Adrenal gland (tissue), 12 donors: ENCODE results near the gene IQSEC3. TPM values are rescaled to one million over a fixed set of nuclear protein-coding genes. Genes with fewer than 3 reads are reported as not detected.
"Not testable (repeated sequence)": the region's sequence is repeated elsewhere in the genome, so short reads cannot be mapped to it uniquely, and the experiment has no call there.

ENCODE experiments used
- DNase-seq, 7 donors: peaks; one replicate each; pipeline ENCODE4 v3.0.0-alpha.2; 2019 to 2020
- H3K27ac ChIP-seq, 5 donors: fragments of 200-600 bp; sonication (generic) in 4 of 5; 1 replicate in 3 of 5; 2 replicates in 2 of 5; pipeline versions ENCODE4 v1.5.1 to v1.8.0; 2016 to 2020; ENCODE audit warnings: mild to moderate bottlenecking in 1 of 5
- H3K27me3 ChIP-seq: fragments of 200-600 bp; 2 replicates; pipeline ENCODE4 v1.8.0; 2021
- H3K36me3 ChIP-seq, 2 donors: fragments of 200-600 bp; replicated peaks in 1 of 2; 1 replicate in 1 of 2; 2 replicates in 1 of 2; pipeline versions ENCODE4 v1.5.1 to v1.8.0; 2018 to 2022
- H3K4me1 ChIP-seq, 2 donors: fragments of 200-600 bp; replicated peaks in 1 of 2; 1 replicate in 1 of 2; 2 replicates in 1 of 2; pipeline versions ENCODE4 v1.5.1 to v1.8.0; 2018 to 2021
- H3K4me3 ChIP-seq, 4 donors: fragments of 200-600 bp; sonication (generic) in 3 of 4; one replicate each; pipeline ENCODE4 v1.5.1; 2016 to 2018
- H3K9me3 ChIP-seq, 3 donors: fragments of 200-600 bp; sonication (generic) in 1 of 3; replicated peaks in 1 of 3; 1 replicate in 2 of 3; 2 replicates in 1 of 3; pipeline versions ENCODE4 v1.5.1 to v1.8.0; 2016 to 2021
- POLR2A ChIP-seq, 2 donors: fragments of 450-650 bp; IDR thresholded peaks; one replicate each; pipeline ENCODE4 v1.6.1; 2017; ENCODE audit warnings: antibody characterized with exemption in 2 of 2, mild to moderate bottlenecking in 2 of 2, moderate library complexity in 1 of 2
- WGBS, 4 donors: extraction: QIAGEN DNeasy Blood & Tissue Kit in 2 of 4; methylation state at CpG; one replicate each; pipeline versions ENCODE4 v1.1.5 to v1.1.7; 2013 to 2017; 5-methylcytosine and 5-hydroxymethylcytosine counted together
- intact Hi-C, 2 donors: fragments of 100-400 bp; cut with DNase I; formaldehyde crosslinking; loops; one replicate each; pipeline versions ENCODE4 v1.14.1 to v1.15.0; 2022 to 2023
- polyA plus RNA-seq, 3 donors: library from polyadenylated mRNA; stranded (reverse); fragments of 200-250 nt in 2 of 3; fragments of 350-450 nt in 1 of 3; fragmentation: Illumina TruSeq in 1 of 3; extraction: RNeasy Lipid Tissue Mini Kit (QIAGEN cat#74804) in 1 of 3; gene quantifications; one replicate each; pipeline ENCODE4 v1.2.3, GENCODE V29; 2013 to 2014
- total RNA-seq, 9 donors: library from RNA; depleted of rRNA in 4 of 9; stranded (reverse); fragments of >200 nt in 4 of 9; fragments of 120-200 nt in 1 of 9; fragmentation: NEBNext Ultra II Directional in 1 of 9; extraction: Animal tissue kit (Norgen Biotek cat#: 25700) in 1 of 9; gene quantifications; one replicate each; pipeline versions ENCODE4 v1.1.0 to v1.2.4, GENCODE V29; 2013 to 2023
- TF ChIP-seq, protein P1 (sequence below), 6 experiments: fragments of 450-650 bp in 4 of 6; fragments of 200-600 bp in 2 of 6; sonication (generic) in 1 of 6; IDR thresholded peaks; 1 replicate in 5 of 6; 2 replicates in 1 of 6; pipeline versions ENCODE4 v1.5.1 to v1.8.0; 2016 to 2021; ENCODE audit warnings: antibody characterized with exemption in 6 of 6, mild to moderate bottlenecking in 2 of 6, moderate library complexity in 1 of 6
- donor health status: healthy with polysubstance abuse.
- donor health status: Bipolar disorder and iron deficiency.
- donor health status: DM: yes; HTN: yes; CAD: no.
- donor health status: DM: no; HTN: no; CAD: no.
- donor health status: DM: no; HTN: no; CAD: no.
- donor health status: DM: yes; HTN: yes; CAD: no.

The IQSEC3 gene
- total and polyA plus RNA-seq, 12 donors = 0.13 to 6.3 (median 1.00) TPM

- Histone ChIP-seq H3K27ac (no peak overlapping the region), H3K4me1 (no peaks in the 10 kb centered on the region), H3K9me3 (no peaks in the 10 kb centered on the region), H3K4me3 (no peak overlapping the region), H3K36me3 (no peaks in the 10 kb centered on the region), H3K27me3 (peaks cover 20% of the 10 kb centered on the region)
- TF ChIP-seq, protein P1, sequence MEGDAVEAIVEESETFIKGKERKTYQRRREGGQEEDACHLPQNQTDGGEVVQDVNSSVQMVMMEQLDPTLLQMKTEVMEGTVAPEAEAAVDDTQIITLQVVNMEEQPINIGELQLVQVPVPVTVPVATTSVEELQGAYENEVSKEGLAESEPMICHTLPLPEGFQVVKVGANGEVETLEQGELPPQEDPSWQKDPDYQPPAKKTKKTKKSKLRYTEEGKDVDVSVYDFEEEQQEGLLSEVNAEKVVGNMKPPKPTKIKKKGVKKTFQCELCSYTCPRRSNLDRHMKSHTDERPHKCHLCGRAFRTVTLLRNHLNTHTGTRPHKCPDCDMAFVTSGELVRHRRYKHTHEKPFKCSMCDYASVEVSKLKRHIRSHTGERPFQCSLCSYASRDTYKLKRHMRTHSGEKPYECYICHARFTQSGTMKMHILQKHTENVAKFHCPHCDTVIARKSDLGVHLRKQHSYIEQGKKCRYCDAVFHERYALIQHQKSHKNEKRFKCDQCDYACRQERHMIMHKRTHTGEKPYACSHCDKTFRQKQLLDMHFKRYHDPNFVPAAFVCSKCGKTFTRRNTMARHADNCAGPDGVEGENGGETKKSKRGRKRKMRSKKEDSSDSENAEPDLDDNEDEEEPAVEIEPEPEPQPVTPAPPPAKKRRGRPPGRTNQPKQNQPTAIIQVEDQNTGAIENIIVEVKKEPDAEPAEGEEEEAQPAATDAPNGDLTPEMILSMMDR (IDR thresholded peaks at IDR 0.05) = no peak
- TF ChIP-seq POLR2A (IDR thresholded peaks at IDR 0.05) = no peak
- intact Hi-C loops = no loop called here
- DNase-seq = no peak
These were observed 7.7 kb upstream of the IQSEC3 start for GRCh38 chr12:58832-59231.

DNA sequence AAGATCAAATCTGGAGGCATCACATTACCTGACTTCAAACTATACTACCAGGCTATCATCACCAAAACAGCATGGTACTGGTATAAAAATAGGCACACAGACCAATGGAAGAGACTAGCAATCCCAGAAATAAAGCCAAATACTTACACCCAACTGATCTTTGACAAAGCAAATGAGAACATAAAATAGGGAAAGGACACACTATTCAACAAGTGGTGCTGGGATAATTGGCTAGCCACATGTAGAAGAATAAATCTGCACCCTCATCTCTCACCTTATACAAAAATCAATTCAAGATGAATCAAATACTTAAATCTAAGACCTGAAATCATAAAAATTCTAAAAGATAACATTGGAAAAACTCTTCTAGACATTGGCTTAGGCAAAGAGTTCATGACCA lies 4.7 kb upstream of the IQSEC3 start:
- H3K9me3 ChIP-seq, DNase-seq, H3K4me3 ChIP-seq, H3K27ac ChIP-seq, H3K27me3 ChIP-seq, H3K4me1 ChIP-seq, intact Hi-C loops, H3K36me3 ChIP-seq: not testable (repeated sequence)

DNA sequence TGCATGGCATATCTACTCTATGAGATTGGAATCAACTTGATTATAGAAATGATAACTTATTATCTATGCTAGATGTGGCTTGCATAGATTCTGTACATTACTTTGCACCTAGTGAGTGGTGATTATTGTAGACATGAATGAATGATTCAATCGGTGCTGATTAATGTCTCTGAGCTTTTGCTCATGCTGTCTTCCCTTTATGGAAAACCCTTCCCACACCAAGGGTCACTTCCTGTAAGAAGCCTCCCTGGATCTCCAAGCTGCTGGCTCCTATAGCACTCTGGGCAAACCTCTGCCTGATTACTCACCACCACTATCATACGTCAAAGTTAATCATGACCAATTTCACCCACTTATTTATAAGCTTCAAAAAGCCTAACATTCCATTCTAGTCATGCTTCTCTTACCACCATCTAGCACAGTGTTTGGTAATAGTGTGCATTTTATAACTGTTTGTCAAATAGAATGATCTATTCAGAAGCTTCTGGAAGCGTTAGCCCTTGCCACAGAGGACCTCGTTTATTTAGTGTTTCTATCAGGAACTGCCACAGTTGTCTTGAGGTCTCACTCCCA lies 990 bp upstream of the IQSEC3 start:
- intact Hi-C loops, H3K36me3 ChIP-seq: not testable (repeated sequence)

GRCh38 chr12:66782-67504 lies 376 bp downstream of the IQSEC3 start:
- Histone ChIP-seq H3K4me3 (peak overlapping the region in 1 of 4 donors; percentile 33), H3K27ac (peak overlapping the region in 2 of 5 donors; percentile 3 to 66)
- TF ChIP-seq POLR2A (IDR thresholded peaks at IDR 0.05) = peak in 1 of 2 donors; percentile 48
- intact Hi-C loops, H3K9me3 ChIP-seq, H3K36me3 ChIP-seq, H3K27me3 ChIP-seq, H3K4me1 ChIP-seq: not testable (repeated sequence)
- 3 to 21% (median 11%) methylated on average over 8 to 46 of the region's 66 CpGs for WGBS, 4 donors
- peak; percentile 41 to 76 (median 56) for DNase-seq

More for the DNA sequence above, 990 bp upstream of the IQSEC3 start:
- not testable (repeated sequence) for DNase-seq, H3K4me3 ChIP-seq, H3K9me3 ChIP-seq, H3K27me3 ChIP-seq, H3K4me1 ChIP-seq
- H3K27ac ChIP-seq = peak overlapping the region in 1 of 5 donors; percentile 41
- WGBS, 4 donors = 38 to 45% (median 43%) methylated on average over 4 of the region's 4 CpGs

GRCh38 chr12:69677-70076 lies 3.1 kb downstream of the IQSEC3 start:
- H3K27me3 ChIP-seq, H3K36me3 ChIP-seq, intact Hi-C loops, H3K9me3 ChIP-seq, H3K4me3 ChIP-seq, DNase-seq, H3K27ac ChIP-seq, H3K4me1 ChIP-seq: not testable (repeated sequence)
- WGBS, 4 donors = 61 to 83% (median 75%) methylated on average over 6 of the region's 6 CpGs

DNA sequence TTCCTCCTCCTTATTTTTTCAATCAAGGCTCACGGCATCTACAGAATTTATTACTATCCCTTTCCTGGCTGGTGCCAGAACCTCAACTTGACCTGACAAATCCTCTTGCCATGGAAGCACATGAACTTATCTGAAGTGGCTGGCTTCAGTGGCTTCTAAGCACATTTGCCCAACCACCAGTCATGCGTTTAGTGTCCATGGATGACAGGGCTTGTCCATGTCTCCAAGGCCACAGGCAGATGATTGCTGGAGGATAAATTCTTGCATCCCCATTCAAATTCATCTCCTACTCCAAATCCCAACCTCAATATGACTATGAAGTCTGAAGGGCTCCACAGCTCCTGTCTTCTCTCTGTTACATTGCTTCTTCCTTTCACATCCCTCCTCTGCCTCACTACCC lies 4.0 kb downstream of the IQSEC3 start:
- H3K27me3 ChIP-seq, H3K27ac ChIP-seq, H3K36me3 ChIP-seq, H3K4me1 ChIP-seq, intact Hi-C loops, DNase-seq, H3K9me3 ChIP-seq, H3K4me3 ChIP-seq: not testable (repeated sequence)
- 72 to 77% (median 75%) methylated on average over 2 of the region's 2 CpGs for WGBS, 4 donors

DNA sequence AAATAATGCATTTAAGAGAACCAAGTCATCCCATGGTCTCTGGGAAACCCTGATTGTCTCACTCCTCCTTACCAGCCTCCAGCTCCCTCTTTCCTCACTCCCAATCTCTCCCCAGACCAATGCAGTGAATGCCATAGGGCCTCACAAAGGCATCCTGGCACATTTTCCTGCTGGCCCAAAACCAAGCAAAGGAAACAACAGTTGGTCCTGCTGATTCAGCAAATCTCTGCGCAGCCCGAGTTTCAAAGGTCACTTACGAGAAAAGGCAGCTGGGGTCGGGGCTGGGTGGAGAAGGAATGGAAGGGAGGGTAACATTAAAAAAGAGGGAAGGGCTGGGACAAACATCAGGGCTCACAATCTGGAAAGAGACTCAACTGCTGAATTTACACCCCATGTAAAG lies 5.5 kb downstream of the IQSEC3 start:
- 55 to 73% (median 67%) methylated on average over 4 of the region's 4 CpGs for WGBS, 4 donors
- H3K27ac ChIP-seq, H3K36me3 ChIP-seq, H3K27me3 ChIP-seq, H3K4me1 ChIP-seq, H3K4me3 ChIP-seq, intact Hi-C loops, H3K9me3 ChIP-seq, DNase-seq: not testable (repeated sequence)

GRCh38 chr12:74420-75190 lies 8.0 kb downstream of the IQSEC3 start:
- H3K4me1 ChIP-seq, intact Hi-C loops, H3K9me3 ChIP-seq, DNase-seq, H3K36me3 ChIP-seq, H3K27ac ChIP-seq, H3K4me3 ChIP-seq: not testable (repeated sequence)
- H3K27me3 ChIP-seq = peaks cover 11% of the 10 kb centered on the region
- WGBS, 4 donors = 76 to 81% (median 77%) methylated on average over 8 of the region's 8 CpGs

DNA sequence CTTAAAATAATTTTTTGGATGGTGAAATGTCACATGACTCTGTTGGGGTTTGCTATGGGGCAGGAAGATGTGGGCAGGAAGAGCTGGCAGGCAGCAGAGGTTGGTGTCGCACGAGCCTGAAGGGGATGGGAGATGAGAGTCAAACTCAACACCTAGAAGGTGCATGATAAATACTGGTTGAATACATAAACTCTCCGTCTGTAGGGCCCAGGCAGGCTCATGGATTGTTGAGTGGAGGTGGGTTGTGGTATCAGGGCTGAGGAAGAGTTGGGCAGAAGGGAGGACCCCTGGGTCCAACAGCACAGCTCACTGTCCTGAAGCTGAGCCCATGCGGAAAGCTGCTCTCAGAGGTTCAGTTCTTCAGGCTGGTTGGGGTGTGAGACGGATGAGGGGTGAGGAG lies 9.0 kb downstream of the IQSEC3 start:
- H3K36me3 ChIP-seq = not testable (repeated sequence)

GRCh38 chr12:76102-76501 lies 9.5 kb downstream of the IQSEC3 start:
- H3K27ac ChIP-seq, H3K9me3 ChIP-seq, H3K4me1 ChIP-seq, DNase-seq, H3K4me3 ChIP-seq, H3K36me3 ChIP-seq, intact Hi-C loops: not testable (repeated sequence)
- H3K27me3 ChIP-seq = peaks cover 12% of the 10 kb centered on the region
- WGBS, 4 donors = 84 to 92% (median 87%) methylated on average over 10 of the region's 10 CpGs

More for the DNA sequence above, 9.0 kb downstream of the IQSEC3 start:
- DNase-seq, H3K4me1 ChIP-seq, H3K4me3 ChIP-seq, H3K9me3 ChIP-seq, intact Hi-C loops, H3K27ac ChIP-seq: not testable (repeated sequence)
- 72 to 85% (median 81%) methylated on average over 5 of the region's 5 CpGs for WGBS, 4 donors
- H3K27me3 ChIP-seq = peaks cover 12% of the 10 kb centered on the region
